RKO (cell line): ENCODE data around the gene PPP1R26.
"Not testable (repeated sequence)": the region's sequence is repeated elsewhere in the genome, so short reads cannot be mapped to it uniquely, and the experiment has no call there.

Experiments used
- DNase-seq: peaks from one replicate; pipeline ENCODE4 v3.0.0-alpha.2; 2016; ENCODE audit warnings: low spot score

PPP1R26 gene

DNA sequence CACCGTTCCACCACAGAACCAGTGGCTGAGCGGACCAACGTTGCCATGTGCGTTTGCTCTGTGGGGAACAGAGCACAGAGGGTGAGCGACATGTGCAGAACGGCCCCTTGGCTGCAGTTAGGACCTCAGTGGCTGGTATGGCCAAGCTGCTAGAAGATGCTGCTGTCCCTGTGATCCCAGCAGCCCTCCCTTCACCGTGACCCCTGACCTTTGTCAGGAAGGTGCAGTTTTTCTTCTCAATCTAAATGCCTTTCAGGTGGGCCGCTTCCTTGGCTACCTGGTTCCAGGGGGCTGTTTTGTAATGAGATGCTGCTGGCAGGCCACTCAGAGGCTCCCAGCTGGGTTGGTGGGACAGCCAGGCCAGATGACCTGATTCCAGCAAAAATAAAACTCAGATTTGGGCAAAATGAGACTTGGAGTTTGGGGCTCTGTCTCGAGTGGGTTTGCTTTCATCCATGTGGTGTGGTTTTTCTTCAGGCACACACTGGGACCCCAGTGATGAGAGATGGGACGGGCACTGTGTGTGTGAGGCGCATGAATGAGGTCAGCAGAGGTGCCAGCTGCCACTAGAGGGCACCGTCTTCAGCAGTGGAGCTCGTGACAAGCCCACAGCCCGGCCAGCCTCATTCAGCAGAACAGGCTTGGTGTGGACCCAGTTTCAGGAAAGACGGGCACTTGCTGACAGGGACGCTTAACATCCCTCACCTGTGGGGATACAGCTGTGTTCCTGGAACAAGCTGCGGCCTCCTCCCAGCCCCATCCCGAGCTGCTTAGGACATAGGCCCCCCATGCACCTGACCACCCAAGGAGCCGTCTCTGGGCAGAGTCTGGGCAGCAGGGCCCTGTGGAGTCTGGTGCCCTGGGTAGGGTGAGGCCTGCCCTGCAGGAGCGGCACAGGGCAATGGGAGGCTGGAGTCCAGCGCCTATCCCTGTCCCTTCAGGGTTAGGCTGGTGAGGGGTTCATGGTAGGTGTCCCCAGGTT is 25.0 kb downstream of the PPP1R26 start:
- peak; percentile 84 for DNase-seq

DNA sequence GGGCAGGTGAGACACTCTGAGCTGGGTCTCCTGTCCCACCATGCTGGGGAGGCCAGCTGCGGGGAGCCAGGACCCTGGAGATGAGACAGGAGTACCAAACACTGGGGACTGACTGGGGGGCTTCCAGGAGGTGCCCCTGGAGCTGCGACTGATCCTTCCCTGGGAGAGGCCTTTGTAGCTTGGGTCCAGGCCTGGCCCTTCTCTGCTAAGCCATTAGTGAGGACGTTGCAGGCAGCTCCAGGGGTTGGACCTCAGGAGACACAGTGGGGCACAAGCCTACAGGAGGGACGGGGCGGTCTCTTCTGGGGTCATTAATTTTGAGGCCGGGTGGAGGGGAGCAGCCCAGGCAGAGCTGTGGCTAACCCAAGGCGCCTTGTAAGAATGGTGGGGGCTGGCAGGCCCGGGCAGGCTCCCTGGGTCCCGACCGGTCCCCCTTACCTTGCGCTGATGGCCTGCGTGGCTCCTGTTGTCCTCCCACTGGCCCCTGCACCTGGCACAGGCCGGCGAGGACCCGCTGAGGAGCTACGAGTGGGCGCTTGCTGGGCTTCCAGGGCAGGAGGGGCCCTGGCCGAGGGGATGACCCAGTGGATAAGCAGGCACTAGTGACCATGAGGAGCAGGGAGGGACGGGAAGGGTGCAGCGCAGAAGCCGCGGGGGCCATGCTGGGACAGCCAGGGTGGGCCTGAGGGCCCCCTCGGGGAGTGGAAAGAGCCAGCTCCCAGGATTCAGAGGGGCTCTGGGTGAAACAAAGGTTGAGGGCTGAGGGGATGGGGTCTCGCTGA is 26.0 kb downstream of the PPP1R26 start:
- DNase-seq: no peak

- DNase-seq: no peak
Measured at GRCh38 chr9:135506327-135507103, 26.9 kb downstream of the PPP1R26 start.

- no peak for DNase-seq
Measured at GRCh38 chr9:135507104-135508035, 27.8 kb downstream of the PPP1R26 start.

DNA sequence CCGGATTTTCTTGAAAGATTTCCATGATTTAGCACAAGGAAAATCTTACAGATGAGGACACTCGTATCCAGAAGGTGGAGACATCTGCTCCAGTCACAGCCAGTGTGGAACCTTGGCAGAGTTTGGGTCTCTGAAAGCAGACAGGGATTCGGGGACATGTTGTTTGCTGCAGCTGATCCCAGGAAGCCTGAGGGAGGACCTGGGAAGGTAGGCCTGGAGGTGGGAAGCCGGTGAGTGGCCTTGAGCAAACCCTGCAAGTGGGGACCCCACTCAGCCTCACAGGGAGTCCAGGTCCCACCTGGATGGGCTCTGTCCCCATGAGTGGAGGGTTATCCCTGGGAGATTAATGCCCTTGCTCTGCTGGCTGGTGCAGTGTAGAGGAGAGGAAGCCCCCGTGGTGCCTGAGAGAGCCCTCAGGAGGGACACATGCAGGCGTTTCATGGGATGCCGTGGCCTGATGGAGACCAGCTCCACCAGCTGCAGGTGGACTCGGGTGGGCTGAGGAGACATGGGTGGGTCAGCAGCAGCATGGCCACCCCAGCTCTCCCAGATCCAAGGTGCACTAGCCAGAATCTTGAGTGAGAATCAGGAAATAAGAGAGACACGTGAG is 28.7 kb downstream of the PPP1R26 start:
- no peak for DNase-seq

DNA sequence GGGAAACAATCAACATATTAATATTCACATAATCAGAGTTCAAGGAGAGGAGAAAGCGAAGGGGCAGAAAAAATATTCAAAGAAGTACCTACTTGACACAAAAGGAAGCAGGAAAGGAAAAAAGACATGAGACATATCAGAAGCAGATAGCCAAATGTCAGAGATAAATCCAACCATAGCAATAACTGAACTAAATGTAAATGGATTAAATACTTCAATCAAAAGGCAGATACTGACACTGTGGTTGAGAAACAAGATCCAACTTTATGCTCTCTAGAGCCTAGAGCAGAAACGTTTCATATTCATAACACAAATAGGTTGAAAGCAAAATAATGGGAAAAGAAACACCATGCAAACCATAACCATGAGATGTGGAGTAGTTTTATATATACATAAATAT is 29.9 kb downstream of the PPP1R26 start:
- no peak for DNase-seq

- DNase-seq: no peak
Measured at GRCh38 chr9:135512241-135512603, 32.6 kb downstream of the PPP1R26 start.

GRCh38 chr9:135512904-135513303 is 33.3 kb downstream of the PPP1R26 start:
- DNase-seq: no peak

DNA sequence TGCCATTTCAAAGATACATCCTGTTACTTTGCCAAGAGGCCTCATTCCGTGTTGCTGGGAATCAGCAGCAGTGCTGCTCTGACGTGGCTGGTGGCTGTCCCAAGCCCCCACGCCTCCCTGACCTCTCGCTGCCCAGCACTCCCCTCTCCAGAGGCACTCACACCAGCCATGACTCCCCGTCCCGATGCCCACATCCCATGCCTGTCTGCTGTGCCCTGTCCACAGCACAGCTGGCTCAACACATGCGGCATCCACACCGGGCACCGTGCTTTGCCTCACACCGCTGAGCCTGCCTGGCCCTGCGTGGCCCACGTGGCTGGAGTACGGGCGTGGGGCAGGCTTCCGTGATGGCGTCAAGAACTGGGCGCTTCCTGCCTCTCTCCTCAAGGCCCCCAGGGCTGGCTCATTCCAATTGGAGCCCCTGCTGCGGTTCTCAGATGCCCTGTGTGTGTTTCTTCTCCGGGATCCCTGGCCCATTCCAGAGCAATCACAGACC is 33.8 kb downstream of the PPP1R26 start:
- DNase-seq: no peak

GRCh38 chr9:135513906-135514305 is 34.3 kb downstream of the PPP1R26 start:
- not testable (repeated sequence) for DNase-seq

- no peak for DNase-seq
Measured at GRCh38 chr9:135514342-135515082, 34.9 kb downstream of the PPP1R26 start.

DNA sequence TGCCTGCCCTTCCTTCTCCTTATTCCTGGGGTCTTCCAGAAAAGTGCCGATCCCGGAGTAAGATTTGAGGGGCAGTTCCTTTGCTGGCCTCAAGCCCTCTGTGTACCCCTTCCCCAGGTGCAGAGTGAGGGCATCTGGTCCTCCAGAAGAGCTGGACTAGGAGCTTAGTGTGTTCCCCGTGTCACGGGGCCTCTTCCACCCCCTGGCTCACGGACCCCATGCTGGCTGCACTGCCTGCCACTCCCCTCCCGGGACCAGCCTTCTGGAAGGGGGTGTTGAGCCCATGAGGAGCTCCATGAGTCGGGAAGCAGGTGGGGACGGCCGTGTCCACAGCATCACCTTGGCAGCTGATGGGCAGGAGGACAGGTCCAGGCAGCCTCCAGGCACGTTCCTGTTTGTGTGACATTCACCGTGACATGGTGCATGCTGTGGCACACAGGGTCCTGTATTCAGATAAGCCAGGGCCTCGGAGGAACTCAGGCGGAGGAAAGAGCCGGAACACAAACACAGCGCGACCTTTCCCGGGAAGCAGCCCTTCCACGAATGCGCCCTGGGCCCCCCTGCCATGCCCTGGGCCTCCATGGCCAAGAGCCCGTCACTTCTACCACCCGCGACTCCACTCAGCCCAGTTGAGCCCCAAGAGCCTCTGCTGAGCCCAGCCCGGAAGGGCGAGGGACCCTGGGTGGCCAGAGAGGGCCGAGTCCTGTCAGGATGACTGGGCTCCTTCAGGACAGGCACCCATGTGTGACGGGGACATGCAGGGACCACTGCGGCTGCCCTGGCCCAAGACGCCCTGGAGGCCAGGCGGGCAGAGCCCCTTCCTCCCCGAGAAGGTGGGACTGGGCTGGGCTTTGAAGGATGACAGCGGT is 35.7 kb downstream of the PPP1R26 start:
- no peak for DNase-seq

GRCh38 chr9:135516132-135516860 is 36.7 kb downstream of the PPP1R26 start:
- DNase-seq: peak; percentile 46

GRCh38 chr9:135517407-135517822 is 37.8 kb downstream of the PPP1R26 start:
- DNase-seq: no peak

DNA sequence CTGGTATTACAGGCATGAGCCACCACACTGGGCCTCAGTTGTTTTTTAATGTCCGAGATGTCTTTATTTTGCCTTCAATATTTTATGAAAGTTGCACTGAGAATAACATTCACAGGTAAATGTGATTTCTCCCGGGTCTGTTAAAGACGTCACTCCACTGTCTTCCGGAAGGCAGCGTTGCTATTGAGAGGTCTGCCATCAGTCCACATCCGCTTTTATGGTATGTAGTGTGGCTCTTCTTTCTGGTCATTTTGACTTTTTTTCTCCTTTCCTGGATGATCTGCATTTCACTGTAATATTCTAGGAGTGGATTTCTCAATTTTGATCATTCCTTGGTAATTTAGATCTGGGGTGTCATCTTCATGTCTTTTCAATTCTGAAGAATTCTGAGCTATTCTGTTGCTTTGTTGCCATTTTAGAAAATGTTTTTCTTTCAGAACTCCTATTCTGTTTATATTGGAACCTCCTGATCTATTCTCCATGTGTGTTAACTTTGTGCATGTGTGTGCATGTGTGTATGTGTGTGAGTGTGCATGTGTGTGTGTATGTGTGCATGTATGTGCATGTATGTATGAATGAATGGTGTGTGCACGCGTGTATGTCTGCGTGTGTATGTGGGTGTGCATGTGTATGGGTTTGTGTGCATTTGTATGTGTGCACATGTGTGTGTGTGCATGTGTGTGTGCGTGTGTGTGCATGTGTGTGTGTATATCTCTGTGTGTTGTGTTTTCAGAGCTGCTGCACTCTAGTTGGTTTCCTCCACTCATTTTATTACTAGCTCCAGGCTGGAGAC is 39.8 kb downstream of the PPP1R26 start:
- DNase-seq: no peak

- DNase-seq: no peak
Measured at GRCh38 chr9:135520916-135521607, 41.5 kb downstream of the PPP1R26 start, which contains the start of gene LCN1. Gene LCN1, plus strand, starts transcription at chr9:135521440. Its CDS starts 58 bp downstream, at chr9:135521498.
